Measurements from ENCODE around the gene TMEM217. TPM values are rescaled to one million over a fixed set of nuclear protein-coding genes. Genes with fewer than 3 reads are reported as not detected.

The TMEM217 gene
- total RNA-seq, 6 experiments from 2014 or later, result 0.99 to 2.0 (median 1.6) TPM

DNA sequence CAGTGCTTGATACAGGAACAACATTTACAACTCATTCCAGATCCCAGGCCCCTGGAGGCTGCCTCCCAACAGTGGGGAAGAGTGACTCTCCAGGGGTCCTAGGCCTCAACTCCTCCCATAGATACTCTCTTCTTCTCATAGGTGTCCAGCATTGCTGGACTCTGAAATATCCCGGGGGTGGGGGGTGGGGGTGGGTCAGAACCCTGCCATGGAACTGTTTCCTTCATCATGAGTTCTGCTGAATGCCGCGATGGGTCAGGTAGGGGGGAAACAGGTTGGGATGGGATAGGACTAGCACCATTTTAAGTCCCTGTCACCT, 83.8 kb downstream of the TMEM217 start:
- TF ChIP-seq, protein P1, sequence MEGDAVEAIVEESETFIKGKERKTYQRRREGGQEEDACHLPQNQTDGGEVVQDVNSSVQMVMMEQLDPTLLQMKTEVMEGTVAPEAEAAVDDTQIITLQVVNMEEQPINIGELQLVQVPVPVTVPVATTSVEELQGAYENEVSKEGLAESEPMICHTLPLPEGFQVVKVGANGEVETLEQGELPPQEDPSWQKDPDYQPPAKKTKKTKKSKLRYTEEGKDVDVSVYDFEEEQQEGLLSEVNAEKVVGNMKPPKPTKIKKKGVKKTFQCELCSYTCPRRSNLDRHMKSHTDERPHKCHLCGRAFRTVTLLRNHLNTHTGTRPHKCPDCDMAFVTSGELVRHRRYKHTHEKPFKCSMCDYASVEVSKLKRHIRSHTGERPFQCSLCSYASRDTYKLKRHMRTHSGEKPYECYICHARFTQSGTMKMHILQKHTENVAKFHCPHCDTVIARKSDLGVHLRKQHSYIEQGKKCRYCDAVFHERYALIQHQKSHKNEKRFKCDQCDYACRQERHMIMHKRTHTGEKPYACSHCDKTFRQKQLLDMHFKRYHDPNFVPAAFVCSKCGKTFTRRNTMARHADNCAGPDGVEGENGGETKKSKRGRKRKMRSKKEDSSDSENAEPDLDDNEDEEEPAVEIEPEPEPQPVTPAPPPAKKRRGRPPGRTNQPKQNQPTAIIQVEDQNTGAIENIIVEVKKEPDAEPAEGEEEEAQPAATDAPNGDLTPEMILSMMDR (IDR thresholded peaks at IDR 0.05), result no peak
- no peak for DNase-seq
- no peaks in the 10 kb centered on the region for H3K9me3 Mint-ChIP-seq
- H3K4me1 Mint-ChIP-seq (ENCODE audit: low read depth), result peaks cover 19% of the 10 kb centered on the region
- H3K4me3 Mint-ChIP-seq, result no peak overlapping the region
- H3K36me3 Mint-ChIP-seq (ENCODE audit: low read depth), result peaks cover 11% of the 10 kb centered on the region; the same call in 1 of the 2 replicates
- H3K27ac Mint-ChIP-seq, result no peak overlapping the region
- H3K27me3 Mint-ChIP-seq (ENCODE audit: insufficient read depth), result peaks cover 5% of the 10 kb centered on the region; the same call in 1 of the 2 replicates

DNA sequence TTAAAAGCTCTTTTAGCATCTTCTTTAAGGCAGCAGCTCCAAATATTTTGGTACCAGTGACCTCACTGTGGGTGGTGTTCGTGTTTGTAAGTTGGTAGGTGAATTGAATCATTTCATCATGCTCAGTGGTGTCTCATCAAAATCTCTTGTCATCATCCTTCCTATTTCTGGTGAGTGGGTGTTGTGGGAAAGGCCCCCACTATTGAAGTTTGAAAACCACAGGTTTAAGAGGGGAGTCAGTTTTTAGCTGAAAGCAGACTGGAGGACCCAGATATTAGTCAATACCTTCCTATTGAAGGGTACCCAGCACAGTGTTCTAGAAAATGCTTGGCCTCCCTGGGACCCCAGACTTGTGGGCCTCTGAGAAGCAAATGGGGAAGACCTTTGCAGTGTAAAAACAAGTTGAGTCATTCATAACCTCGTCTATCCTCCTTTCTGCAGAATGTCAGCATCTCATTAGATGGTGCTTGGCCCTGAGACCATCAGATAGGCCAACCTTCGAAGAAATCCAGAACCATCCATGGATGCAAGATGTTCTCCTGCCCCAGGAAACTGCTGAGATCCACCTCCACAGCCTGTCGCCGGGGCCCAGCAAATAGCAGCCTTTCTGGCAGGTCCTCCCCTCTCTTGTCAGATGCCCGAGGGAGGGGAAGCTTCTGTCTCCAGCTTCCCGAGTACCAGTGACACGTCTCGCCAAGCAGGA, 84.3 kb downstream of the TMEM217 start:
- no peak overlapping the region for H3K27ac Mint-ChIP-seq
- no peaks in the 10 kb centered on the region for H3K9me3 Mint-ChIP-seq
- no peak overlapping the region for H3K4me3 Mint-ChIP-seq
- peaks cover 11% of the 10 kb centered on the region; the same call in 1 of the 2 replicates for H3K36me3 Mint-ChIP-seq (ENCODE audit: low read depth)
- TF ChIP-seq, protein P1 (IDR thresholded peaks at IDR 0.05), result no peak
- H3K4me1 Mint-ChIP-seq (ENCODE audit: low read depth), result peaks cover 24% of the 10 kb centered on the region
- no peak for DNase-seq
- peaks cover 5% of the 10 kb centered on the region; the same call in 1 of the 2 replicates for H3K27me3 Mint-ChIP-seq (ENCODE audit: insufficient read depth)

DNA sequence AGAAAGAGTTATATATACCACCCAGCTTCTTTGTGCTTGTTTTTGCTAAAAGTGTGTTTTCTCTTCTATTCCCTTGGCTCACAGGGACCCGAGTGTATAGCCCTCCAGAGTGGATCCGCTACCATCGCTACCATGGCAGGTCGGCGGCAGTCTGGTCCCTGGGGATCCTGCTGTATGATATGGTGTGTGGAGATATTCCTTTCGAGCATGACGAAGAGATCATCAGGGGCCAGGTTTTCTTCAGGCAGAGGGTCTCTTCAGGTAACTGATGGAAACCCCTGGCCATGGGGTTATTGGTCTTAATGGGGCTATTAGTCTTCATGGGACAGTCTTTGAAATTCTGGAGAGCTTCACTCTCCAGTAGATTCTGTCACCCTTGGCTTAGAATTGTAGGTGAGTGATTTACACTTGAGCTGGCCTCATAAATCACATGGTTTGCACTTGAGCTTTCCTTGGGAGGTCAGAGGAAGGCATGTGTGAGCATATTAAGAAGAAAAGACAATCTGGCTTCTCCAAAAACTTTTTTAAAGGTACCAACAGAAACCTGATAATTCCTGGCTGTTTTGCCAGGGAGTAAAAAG, 84.9 kb downstream of the TMEM217 start:
- Mint-ChIP-seq H3K27ac (no peak overlapping the region), H3K4me1 (ENCODE audit: low read depth) (peaks cover 31% of the 10 kb centered on the region), H3K27me3 (ENCODE audit: insufficient read depth) (peaks cover 4% of the 10 kb centered on the region; the same call in 1 of the 2 replicates), H3K9me3 (no peaks in the 10 kb centered on the region), H3K4me3 (no peak overlapping the region), H3K36me3 (ENCODE audit: low read depth) (peaks cover 11% of the 10 kb centered on the region; the same call in 1 of the 2 replicates)
- TF ChIP-seq, protein P1 (IDR thresholded peaks at IDR 0.05), result no peak
- no peak for DNase-seq

DNA sequence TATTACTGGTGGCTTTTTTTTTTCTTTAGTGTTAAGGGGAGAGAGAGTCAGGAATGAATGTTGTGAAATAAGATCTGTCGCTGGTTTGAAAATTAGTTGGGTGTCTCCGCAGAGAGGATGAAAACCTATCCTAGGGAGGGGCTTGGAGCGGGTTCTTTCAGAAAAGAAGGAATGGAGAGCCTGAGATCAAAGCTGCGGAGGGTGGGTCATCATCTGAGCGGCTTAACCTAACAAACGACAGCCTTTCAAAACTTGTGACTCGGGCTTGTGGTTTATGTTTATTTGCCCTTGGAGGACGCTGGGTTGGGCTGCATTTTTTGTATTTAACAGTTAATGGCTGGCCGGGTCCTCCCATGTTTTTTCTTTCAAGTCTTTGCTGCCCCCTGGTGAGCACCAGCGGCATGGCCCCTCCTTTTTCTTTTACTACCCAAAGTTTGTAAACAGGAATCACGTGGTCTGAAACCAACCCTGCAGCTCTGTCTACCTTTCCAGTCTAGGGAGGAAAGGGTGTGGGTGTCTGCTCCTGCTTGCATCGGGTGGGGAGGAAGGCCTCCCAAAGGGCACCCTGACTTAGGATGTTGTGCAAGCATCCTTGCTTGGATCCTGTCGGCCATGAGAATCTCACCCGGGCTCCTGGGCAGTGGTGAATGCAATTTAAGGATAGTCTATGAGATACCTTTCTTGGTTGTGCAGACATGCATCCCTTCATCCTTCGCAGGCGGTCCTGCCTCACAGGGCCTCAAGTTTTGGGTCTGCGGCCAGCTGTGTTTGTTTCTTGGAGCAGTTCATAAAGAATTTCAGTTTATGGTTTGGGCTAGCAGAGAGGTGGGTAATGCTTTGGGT, 85.8 kb downstream of the TMEM217 start:
- peaks cover 11% of the 10 kb centered on the region; the same call in 1 of the 2 replicates for H3K36me3 Mint-ChIP-seq (ENCODE audit: low read depth)
- peak overlapping the region; percentile 88 for H3K27ac Mint-ChIP-seq

More for the DNA sequence above, 85.8 kb downstream of the TMEM217 start:
- H3K4me3 Mint-ChIP-seq, result peak overlapping the region; percentile 88
- TF ChIP-seq, protein P1 (IDR thresholded peaks at IDR 0.05), result peak; percentile 95
- peak; percentile 92 for DNase-seq
- peaks cover 32% of the 10 kb centered on the region for H3K4me1 Mint-ChIP-seq (ENCODE audit: low read depth)
- no peaks in the 10 kb centered on the region for H3K9me3 Mint-ChIP-seq
- peaks cover 4% of the 10 kb centered on the region; the same call in 1 of the 2 replicates for H3K27me3 Mint-ChIP-seq (ENCODE audit: insufficient read depth)

All from HFFc6 (cell line).